K562 (cell line): ENCODE data around the gene CTU1.

Experiments used
- JUN ChIP-seq, 2 experiments: sonication (generic) in 1 of 2; formaldehyde crosslinking in 1 of 2; IDR thresholded peaks; 2 replicates each; pipeline versions ENCODE4 v1.6.1 to v1.8.0; 2012 to 2022; ENCODE audit warnings: borderline replicate concordance in 2 of 2, mild to moderate bottlenecking in 2 of 2, improper control_type of control experiment in 1 of 2, low read depth in 1 of 2, low read length in 1 of 2, missing genetic modification reagents in 1 of 2
- SAP30 ChIP-seq: fragments of 200-600 bp; sonication (generic); IDR thresholded peaks from 2 replicates; pipeline ENCODE4 v1.6.1; 2012; ENCODE audit warnings: borderline replicate concordance, low read depth, mild to moderate bottlenecking, moderate library complexity, low read length, control low read depth, inconsistent platforms; ENCODE audit not compliant: insufficient read depth, poor library complexity, severe bottlenecking
- TF ChIP-seq, protein P1 (sequence below), 3 experiments: IDR thresholded peaks in 2 of 3; conservative IDR thresholded peaks in 1 of 3; 2 replicates each; pipeline ENCODE4 v1.5.1; 2011 to 2012; ENCODE audit warnings: low read length in 3 of 3, mild to moderate bottlenecking in 3 of 3, control low read depth in 2 of 3, improper control_type of control experiment in 1 of 3, inconsistent platforms in 1 of 3, low read depth in 1 of 3, mixed read lengths in 1 of 3, moderate library complexity in 1 of 3; ENCODE audit not compliant: insufficient read depth in 2 of 3
- TF ChIP-seq, protein P2 (sequence below): sonication (generic); IDR thresholded peaks from 2 replicates; pipeline ENCODE4 v1.6.1; 2016

DNA sequence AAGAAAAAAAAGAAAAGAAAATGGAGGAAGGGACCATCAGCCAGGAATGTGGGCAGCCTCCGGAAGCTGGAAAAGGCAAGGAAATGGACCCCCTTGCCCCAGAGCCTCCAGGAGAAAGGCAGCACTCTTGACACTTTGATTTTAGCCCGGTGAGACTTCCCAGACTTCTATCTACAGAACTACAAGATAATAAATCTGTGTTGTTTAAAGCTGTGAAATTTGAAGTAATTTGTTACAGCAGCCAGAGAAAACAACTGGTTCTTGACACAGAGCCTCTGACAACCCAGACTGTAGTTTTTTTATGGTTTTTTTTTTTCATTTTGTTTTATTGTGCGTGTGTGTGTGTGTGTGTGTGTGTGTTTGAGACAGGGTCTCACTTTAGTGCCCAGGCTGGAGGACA lies 7.6 kb downstream of the CTU1 start:
- TF ChIP-seq, protein P1, sequence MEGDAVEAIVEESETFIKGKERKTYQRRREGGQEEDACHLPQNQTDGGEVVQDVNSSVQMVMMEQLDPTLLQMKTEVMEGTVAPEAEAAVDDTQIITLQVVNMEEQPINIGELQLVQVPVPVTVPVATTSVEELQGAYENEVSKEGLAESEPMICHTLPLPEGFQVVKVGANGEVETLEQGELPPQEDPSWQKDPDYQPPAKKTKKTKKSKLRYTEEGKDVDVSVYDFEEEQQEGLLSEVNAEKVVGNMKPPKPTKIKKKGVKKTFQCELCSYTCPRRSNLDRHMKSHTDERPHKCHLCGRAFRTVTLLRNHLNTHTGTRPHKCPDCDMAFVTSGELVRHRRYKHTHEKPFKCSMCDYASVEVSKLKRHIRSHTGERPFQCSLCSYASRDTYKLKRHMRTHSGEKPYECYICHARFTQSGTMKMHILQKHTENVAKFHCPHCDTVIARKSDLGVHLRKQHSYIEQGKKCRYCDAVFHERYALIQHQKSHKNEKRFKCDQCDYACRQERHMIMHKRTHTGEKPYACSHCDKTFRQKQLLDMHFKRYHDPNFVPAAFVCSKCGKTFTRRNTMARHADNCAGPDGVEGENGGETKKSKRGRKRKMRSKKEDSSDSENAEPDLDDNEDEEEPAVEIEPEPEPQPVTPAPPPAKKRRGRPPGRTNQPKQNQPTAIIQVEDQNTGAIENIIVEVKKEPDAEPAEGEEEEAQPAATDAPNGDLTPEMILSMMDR (IDR thresholded peaks at IDR 0.05 in 2 of 3, conservative IDR thresholded peaks at IDR 0.05 in 1 of 3; ENCODE audit: insufficient read depth in 2 of 3, low read depth in 1 of 3, low read length in 3 of 3) = no peak
- TF ChIP-seq SAP30 (no peak), JUN (IDR thresholded peaks at IDR 0.05; ENCODE audit: borderline replicate concordance, low read depth, low read length) (no peak), JUN (CRISPR knock-in tag; IDR thresholded peaks at IDR 0.05; ENCODE audit: borderline replicate concordance) (no peak)
- TF ChIP-seq, protein P2, sequence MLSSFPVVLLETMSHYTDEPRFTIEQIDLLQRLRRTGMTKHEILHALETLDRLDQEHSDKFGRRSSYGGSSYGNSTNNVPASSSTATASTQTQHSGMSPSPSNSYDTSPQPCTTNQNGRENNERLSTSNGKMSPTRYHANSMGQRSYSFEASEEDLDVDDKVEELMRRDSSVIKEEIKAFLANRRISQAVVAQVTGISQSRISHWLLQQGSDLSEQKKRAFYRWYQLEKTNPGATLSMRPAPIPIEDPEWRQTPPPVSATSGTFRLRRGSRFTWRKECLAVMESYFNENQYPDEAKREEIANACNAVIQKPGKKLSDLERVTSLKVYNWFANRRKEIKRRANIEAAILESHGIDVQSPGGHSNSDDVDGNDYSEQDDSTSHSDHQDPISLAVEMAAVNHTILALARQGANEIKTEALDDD = no peak
